K562 (cell line): ENCODE results near the gene TBC1D17. TPM values are rescaled to one million over a fixed set of nuclear protein-coding genes. Genes with fewer than 3 reads are reported as not detected.
A peak's percentile ranks its signal among the peaks of the same experiment; 100 is the strongest.

Experiments used
- FIP1L1 ChIP-seq: fragments of 200-400 bp; formaldehyde crosslinking; IDR thresholded peaks from 2 replicates; pipeline ENCODE4 v1.6.1; 2018; ENCODE audit warnings: mild to moderate bottlenecking, low read depth, low read length; ENCODE audit not compliant: poor library complexity, severe bottlenecking
- HIVEP1 ChIP-seq: fragments of 250-450 bp; sonication (Bioruptor Pico); IDR thresholded peaks from 2 replicates; pipeline ENCODE4 v1.4.0; 2020; ENCODE audit warnings: mild to moderate bottlenecking
- RBM17 ChIP-seq: fragments of 200-400 bp; formaldehyde crosslinking; IDR thresholded peaks from 2 replicates; pipeline ENCODE4 v1.6.1; 2017; ENCODE audit warnings: low read depth, mild to moderate bottlenecking, low read length, borderline replicate concordance
- RBM39 ChIP-seq: fragments of 200-400 bp; formaldehyde crosslinking; optimal IDR thresholded peaks from 2 replicates; pipeline ENCODE3; 2018; ENCODE audit warnings: low read depth, low read length
- STAT5B ChIP-seq: fragments of 250-450 bp; sonication (Bioruptor Pico); IDR thresholded peaks from 2 replicates; pipeline ENCODE4 v1.8.0; 2021; ENCODE audit warnings: mild to moderate bottlenecking, inconsistent platforms
- TBP ChIP-seq: optimal IDR thresholded peaks from 2 replicates; pipeline ENCODE3; 2011; ENCODE audit warnings: low read depth, low read length, improper control_type of control experiment
- ZNF41 ChIP-seq: fragments of 250-450 bp; sonication (Bioruptor Pico); conservative IDR thresholded peaks from 2 replicates; pipeline ENCODE4 v1.4.0; 2020; ENCODE audit warnings: mild to moderate bottlenecking
- ZSCAN32 ChIP-seq: fragments of 450-650 bp; formaldehyde crosslinking; IDR thresholded peaks from 2 replicates; pipeline ENCODE4 v1.4.0; 2020; ENCODE audit warnings: mild to moderate bottlenecking, moderate library complexity
- polyA plus RNA-seq, 8 experiments: library from polyadenylated mRNA; depleted of rRNA in 4 of 8; stranded (reverse) in 5 of 8; unstranded in 3 of 8; fragments of >200 nt; fragmentation: Nextera tagmentation in 2 of 8; fragmentation: Illumina TruSeq in 1 of 8; extraction: Ambion mirVana in 2 of 8; extraction: Trizol in 1 of 8; gene quantifications; 2 replicates each; pipeline versions ENCODE4 v1.2.1 to v1.2.3, GENCODE V29; 2011 to 2014; ENCODE audit warnings: inconsistent platforms in 1 of 8, missing spikeins in 1 of 8
- total RNA-seq, 7 experiments: library from RNA; depleted of rRNA in 6 of 7; stranded (reverse); fragments of >200 nt in 6 of 7; fragmentation: Illumina TruSeq in 2 of 7; extraction: Trizol in 2 of 7; gene quantifications; 2 replicates each; pipeline versions ENCODE4 v1.2.1 to v1.2.3, GENCODE V29; 2011 to 2021; ENCODE audit warnings: low replicate concordance in 1 of 7
- TF ChIP-seq, protein P1 (sequence below): fragments of 250-450 bp; sonication (Bioruptor Pico); IDR thresholded peaks from 2 replicates; pipeline ENCODE4 v1.8.0; 2021; ENCODE audit warnings: moderate library complexity, mild to moderate bottlenecking, inconsistent platforms
- TF ChIP-seq, protein P2 (sequence below): fragments of 450-650 bp; formaldehyde crosslinking; IDR thresholded peaks from 2 replicates; pipeline ENCODE4 v1.4.0; 2020; ENCODE audit warnings: mild to moderate bottlenecking, moderate library complexity
- TF ChIP-seq, protein P3 (sequence below): fragments of 450-650 bp; IDR thresholded peaks from 2 replicates; pipeline ENCODE4 v1.7.1; 2018; ENCODE audit warnings: mild to moderate bottlenecking, low read depth; ENCODE audit not compliant: partially characterized antibody
- TF ChIP-seq, protein P4 (sequence below): fragments of 450-650 bp; formaldehyde crosslinking; IDR thresholded peaks from 2 replicates; pipeline ENCODE4 v1.4.0; 2022; ENCODE audit warnings: missing genetic modification characterization

The TBC1D17 gene
- total and polyA plus RNA-seq, 9 of the 15 experiments (the other 6 are each of a cell fraction or from before 2014, with no cell fraction given): 0.42 to 16.0 (median 3.8) TPM

DNA sequence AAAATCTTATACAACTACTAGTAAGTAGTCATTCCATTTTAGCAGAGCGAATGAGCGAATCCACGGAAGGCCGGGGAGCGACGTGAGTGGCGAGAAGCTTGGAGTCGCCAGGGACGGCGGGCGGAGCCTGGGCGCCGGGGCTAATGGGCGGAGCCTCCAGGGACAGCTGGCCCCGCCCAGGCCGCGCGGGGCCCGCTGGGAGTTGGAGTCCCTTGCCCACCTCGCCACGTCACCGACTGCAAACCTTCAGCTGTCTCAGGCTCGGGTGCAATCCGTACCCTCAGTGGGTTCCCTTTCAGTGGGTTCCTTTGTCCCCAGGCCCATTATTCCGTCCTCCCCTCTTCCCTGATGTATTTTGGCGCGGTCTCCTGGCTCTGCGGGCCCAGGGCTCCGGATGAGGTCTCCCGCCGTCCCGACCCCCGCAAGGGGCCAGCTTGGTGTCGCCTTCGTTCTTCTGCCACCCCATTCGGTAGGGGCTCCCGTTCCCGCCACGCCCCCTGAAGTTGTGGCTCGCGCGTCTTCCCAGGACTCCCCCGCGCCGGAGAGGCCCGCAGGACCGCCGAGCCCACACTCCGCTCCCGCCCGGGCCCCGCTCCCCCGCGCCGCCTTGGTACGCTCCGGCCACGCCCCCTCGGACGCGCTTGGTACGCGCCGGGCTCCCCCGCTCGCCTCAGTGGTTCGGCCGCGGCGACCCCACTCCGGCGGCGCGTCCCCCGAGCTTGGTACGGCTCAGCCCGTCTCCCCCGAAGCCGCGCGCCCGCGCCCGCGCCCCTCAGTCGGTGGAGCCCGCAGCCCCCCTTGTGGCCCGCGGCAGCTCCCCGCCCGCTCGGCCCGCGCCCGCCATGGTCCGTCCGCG, 26.8 kb upstream of the TBC1D17 start, which contains the start of gene PTOV1 (continued):
- TF ChIP-seq TBP: peak; percentile 76
- TF ChIP-seq ZSCAN32 (CRISPR knock-in tag): no peak
- no peak for TF ChIP-seq FIP1L1
- TF ChIP-seq, protein P1, sequence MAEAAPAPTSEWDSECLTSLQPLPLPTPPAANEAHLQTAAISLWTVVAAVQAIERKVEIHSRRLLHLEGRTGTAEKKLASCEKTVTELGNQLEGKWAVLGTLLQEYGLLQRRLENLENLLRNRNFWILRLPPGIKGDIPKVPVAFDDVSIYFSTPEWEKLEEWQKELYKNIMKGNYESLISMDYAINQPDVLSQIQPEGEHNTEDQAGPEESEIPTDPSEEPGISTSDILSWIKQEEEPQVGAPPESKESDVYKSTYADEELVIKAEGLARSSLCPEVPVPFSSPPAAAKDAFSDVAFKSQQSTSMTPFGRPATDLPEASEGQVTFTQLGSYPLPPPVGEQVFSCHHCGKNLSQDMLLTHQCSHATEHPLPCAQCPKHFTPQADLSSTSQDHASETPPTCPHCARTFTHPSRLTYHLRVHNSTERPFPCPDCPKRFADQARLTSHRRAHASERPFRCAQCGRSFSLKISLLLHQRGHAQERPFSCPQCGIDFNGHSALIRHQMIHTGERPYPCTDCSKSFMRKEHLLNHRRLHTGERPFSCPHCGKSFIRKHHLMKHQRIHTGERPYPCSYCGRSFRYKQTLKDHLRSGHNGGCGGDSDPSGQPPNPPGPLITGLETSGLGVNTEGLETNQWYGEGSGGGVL (CRISPR knock-in tag): no peak
- no peak for TF ChIP-seq RBM39
- TF ChIP-seq, protein P2, sequence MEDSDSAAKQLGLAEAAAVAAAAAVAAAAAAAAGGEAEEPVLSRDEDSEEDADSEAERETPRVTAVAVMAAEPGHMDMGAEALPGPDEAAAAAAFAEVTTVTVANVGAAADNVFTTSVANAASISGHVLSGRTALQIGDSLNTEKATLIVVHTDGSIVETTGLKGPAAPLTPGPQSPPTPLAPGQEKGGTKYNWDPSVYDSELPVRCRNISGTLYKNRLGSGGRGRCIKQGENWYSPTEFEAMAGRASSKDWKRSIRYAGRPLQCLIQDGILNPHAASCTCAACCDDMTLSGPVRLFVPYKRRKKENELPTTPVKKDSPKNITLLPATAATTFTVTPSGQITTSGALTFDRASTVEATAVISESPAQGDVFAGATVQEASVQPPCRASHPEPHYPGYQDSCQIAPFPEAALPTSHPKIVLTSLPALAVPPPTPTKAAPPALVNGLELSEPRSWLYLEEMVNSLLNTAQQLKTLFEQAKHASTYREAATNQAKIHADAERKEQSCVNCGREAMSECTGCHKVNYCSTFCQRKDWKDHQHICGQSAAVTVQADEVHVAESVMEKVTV (CRISPR knock-in tag): no peak
- TF ChIP-seq HIVEP1 (CRISPR knock-in tag): no peak
- no peak for TF ChIP-seq STAT5B
- no peak for TF ChIP-seq RBM17
- TF ChIP-seq ZNF41 (CRISPR knock-in tag): no peak
- TF ChIP-seq, protein P3, sequence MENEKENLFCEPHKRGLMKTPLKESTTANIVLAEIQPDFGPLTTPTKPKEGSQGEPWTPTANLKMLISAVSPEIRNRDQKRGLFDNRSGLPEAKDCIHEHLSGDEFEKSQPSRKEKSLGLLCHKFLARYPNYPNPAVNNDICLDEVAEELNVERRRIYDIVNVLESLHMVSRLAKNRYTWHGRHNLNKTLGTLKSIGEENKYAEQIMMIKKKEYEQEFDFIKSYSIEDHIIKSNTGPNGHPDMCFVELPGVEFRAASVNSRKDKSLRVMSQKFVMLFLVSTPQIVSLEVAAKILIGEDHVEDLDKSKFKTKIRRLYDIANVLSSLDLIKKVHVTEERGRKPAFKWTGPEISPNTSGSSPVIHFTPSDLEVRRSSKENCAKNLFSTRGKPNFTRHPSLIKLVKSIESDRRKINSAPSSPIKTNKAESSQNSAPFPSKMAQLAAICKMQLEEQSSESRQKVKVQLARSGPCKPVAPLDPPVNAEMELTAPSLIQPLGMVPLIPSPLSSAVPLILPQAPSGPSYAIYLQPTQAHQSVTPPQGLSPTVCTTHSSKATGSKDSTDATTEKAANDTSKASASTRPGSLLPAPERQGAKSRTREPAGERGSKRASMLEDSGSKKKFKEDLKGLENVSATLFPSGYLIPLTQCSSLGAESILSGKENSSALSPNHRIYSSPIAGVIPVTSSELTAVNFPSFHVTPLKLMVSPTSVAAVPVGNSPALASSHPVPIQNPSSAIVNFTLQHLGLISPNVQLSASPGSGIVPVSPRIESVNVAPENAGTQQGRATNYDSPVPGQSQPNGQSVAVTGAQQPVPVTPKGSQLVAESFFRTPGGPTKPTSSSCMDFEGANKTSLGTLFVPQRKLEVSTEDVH: peak; percentile 79
- TF ChIP-seq, protein P4, sequence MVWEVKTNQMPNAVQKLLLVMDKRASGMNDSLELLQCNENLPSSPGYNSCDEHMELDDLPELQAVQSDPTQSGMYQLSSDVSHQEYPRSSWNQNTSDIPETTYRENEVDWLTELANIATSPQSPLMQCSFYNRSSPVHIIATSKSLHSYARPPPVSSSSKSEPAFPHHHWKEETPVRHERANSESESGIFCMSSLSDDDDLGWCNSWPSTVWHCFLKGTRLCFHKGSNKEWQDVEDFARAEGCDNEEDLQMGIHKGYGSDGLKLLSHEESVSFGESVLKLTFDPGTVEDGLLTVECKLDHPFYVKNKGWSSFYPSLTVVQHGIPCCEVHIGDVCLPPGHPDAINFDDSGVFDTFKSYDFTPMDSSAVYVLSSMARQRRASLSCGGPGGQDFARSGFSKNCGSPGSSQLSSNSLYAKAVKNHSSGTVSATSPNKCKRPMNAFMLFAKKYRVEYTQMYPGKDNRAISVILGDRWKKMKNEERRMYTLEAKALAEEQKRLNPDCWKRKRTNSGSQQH: no peak
